Neural cell (in vitro differentiated cells): ENCODE results near the gene CCDC196. TPM values are rescaled to one million over a fixed set of nuclear protein-coding genes. Genes with fewer than 3 reads are reported as not detected.

ENCODE experiments used
- H2AFZ ChIP-seq: fragments of 200-600, 300-800 bp; sonication (generic), shearing (Covaris generic); 2 replicates; pipeline ENCODE4 v1.6.0; 2014; ENCODE audit warnings: low read depth, mild to moderate bottlenecking, antibody characterized with exemption, low read length, moderate library complexity
- H3F3A ChIP-seq: fragments of 200-600 bp; shearing (Covaris generic); 2 replicates; pipeline ENCODE4 v1.6.1; 2016; ENCODE audit warnings: mild to moderate bottlenecking, moderate library complexity, mixed read lengths, antibody characterized with exemption, low read length; ENCODE audit not compliant: insufficient read depth, poor library complexity, severe bottlenecking
- H3K27ac ChIP-seq: fragments of 200-600, 300-800 bp; sonication (generic), shearing (Covaris generic); 2 replicates; pipeline ENCODE4 v1.5.1; 2014; ENCODE audit warnings: mild to moderate bottlenecking, low read length, moderate library complexity
- H3K27me3 ChIP-seq: fragments of 300-800, 200-600 bp; sonication (generic), shearing (Covaris generic); 2 replicates; pipeline ENCODE4 v1.6.0; 2014; ENCODE audit warnings: mild to moderate bottlenecking, low read depth, low read length, moderate library complexity; ENCODE audit not compliant: insufficient read depth
- H3K36me3 ChIP-seq: fragments of 300-800, 200-600 bp; sonication (generic), shearing (Covaris generic); 2 replicates; pipeline ENCODE4 v1.5.1; 2014; ENCODE audit warnings: mild to moderate bottlenecking, antibody characterized with exemption, low read length, moderate library complexity; ENCODE audit not compliant: insufficient read depth
- H3K4me2 ChIP-seq: fragments of 300-800, 200-600 bp; sonication (generic), shearing (Covaris generic); 2 replicates; pipeline ENCODE4 v1.6.0; 2014; ENCODE audit warnings: mild to moderate bottlenecking, low read length
- H3K4me3 ChIP-seq: fragments of 300-800, 200-600 bp; sonication (generic), shearing (Covaris generic); 2 replicates; pipeline ENCODE4 v1.5.1; 2014; ENCODE audit warnings: mild to moderate bottlenecking, low read length, moderate library complexity
- H3K79me2 ChIP-seq: fragments of 200-600 bp; shearing (Covaris generic); replicated peaks from 2 replicates; pipeline ENCODE4 v1.6.0; 2014; ENCODE audit warnings: mild to moderate bottlenecking, low read length, moderate library complexity; ENCODE audit not compliant: insufficient read depth
- H3K9ac ChIP-seq: fragments of 300-800, 200-600 bp; sonication (generic), shearing (Covaris generic); 2 replicates; pipeline ENCODE4 v1.6.1; 2016; ENCODE audit warnings: mild to moderate bottlenecking, low read length, mixed read lengths
- H3K9me2 ChIP-seq: fragments of 200-600 bp; shearing (Covaris generic); 2 replicates; pipeline ENCODE4 v1.6.1; 2016; ENCODE audit warnings: mild to moderate bottlenecking, low read length, mixed read lengths; ENCODE audit not compliant: insufficient read depth
- H3K9me3 ChIP-seq: fragments of 200-600, 300-800 bp; sonication (generic), shearing (Covaris generic); 2 replicates; pipeline ENCODE4 v1.6.1; 2016; ENCODE audit warnings: mild to moderate bottlenecking, mixed run types, low read length, moderate library complexity, mixed read lengths
- H4K20me1 ChIP-seq: fragments of 200-600 bp; shearing (Covaris generic); 2 replicates; pipeline ENCODE4 v1.6.1; 2016; ENCODE audit warnings: mild to moderate bottlenecking, mixed run types; ENCODE audit not compliant: insufficient read depth
- CTCF ChIP-seq: fragments of 450-650 bp; IDR thresholded peaks from 2 replicates; pipeline ENCODE4 v1.5.1; 2014; ENCODE audit warnings: antibody characterized with exemption, mild to moderate bottlenecking, moderate library complexity; ENCODE audit not compliant: poor library complexity, severe bottlenecking
- EP300 ChIP-seq: fragments of 450-650 bp; conservative IDR thresholded peaks from 2 replicates; pipeline ENCODE4 v1.6.1; 2014; ENCODE audit warnings: antibody characterized with exemption, mild to moderate bottlenecking, moderate library complexity; ENCODE audit not compliant: poor library complexity, severe bottlenecking
- EZH2 ChIP-seq: fragments of 200-600, 300-800 bp; shearing (Covaris generic), sonication (generic); IDR thresholded peaks from 2 replicates; pipeline ENCODE4 v1.6.1; 2014; ENCODE audit warnings: antibody characterized with exemption, low read length, borderline replicate concordance, mild to moderate bottlenecking; ENCODE audit not compliant: insufficient read depth, poor library complexity, severe bottlenecking
- MXI1 ChIP-seq: fragments of 450-650 bp; conservative IDR thresholded peaks from 2 replicates; pipeline ENCODE4 v1.6.1; 2014; ENCODE audit warnings: antibody characterized with exemption, mild to moderate bottlenecking; ENCODE audit not compliant: poor library complexity, severe bottlenecking
- POLR2AphosphoS5 ChIP-seq: IDR thresholded peaks from 2 replicates; pipeline ENCODE4 v1.6.1; 2012
- RAD21 ChIP-seq: fragments of 450-650 bp; conservative IDR thresholded peaks from 2 replicates; pipeline ENCODE4 v1.6.1; 2014; ENCODE audit warnings: antibody characterized with exemption, mild to moderate bottlenecking, moderate library complexity
- REST ChIP-seq: IDR thresholded peaks from 2 replicates; pipeline ENCODE4 v1.6.1; 2012; ENCODE audit warnings: borderline replicate concordance
- SMC3 ChIP-seq: fragments of 450-650 bp; conservative IDR thresholded peaks from 2 replicates; pipeline ENCODE4 v1.6.1; 2014; ENCODE audit warnings: antibody characterized with exemption, mild to moderate bottlenecking, moderate library complexity; ENCODE audit not compliant: poor library complexity
- TAF1 ChIP-seq: IDR thresholded peaks from 2 replicates; pipeline ENCODE4 v1.6.1; 2012; ENCODE audit warnings: low read depth
- polyA plus RNA-seq: library from polyadenylated mRNA; depleted of rRNA; stranded (reverse); fragments of >200 nt; gene quantifications from 2 replicates; pipeline ENCODE4 v1.2.3, GENCODE V29; 2014

CCDC196 gene
- polyA plus RNA-seq, 1 donor from 2014 or later, result not detected

GRCh38 chr14:66483322-66483721 is 2.8 kb upstream of the CCDC196 start:
- H3K9me3 ChIP-seq, result no peaks in the 10 kb centered on the region
- H3K27ac ChIP-seq, result no peak overlapping the region
- TF ChIP-seq RAD21 (no peak), CTCF (no peak), EP300 (no peak), POLR2AphosphoS5 (no peak), EZH2 (no peak), SMC3 (no peak), REST (no peak), MXI1 (no peak), TAF1 (no peak)
- H3K4me2 ChIP-seq, result no peak overlapping the region
- H2AFZ ChIP-seq, result no peak overlapping the region
- no peaks in the 10 kb centered on the region for H3K27me3 ChIP-seq
- no peak overlapping the region for H3K9ac ChIP-seq
- H3K79me2 ChIP-seq, result no peaks in the 10 kb centered on the region
- no peaks in the 10 kb centered on the region for H3F3A ChIP-seq
- H3K36me3 ChIP-seq, result no peaks in the 10 kb centered on the region
- no peak overlapping the region for H3K4me3 ChIP-seq
- H4K20me1 ChIP-seq, result no peaks in the 10 kb centered on the region
- H3K9me2 ChIP-seq, result no peaks in the 10 kb centered on the region

GRCh38 chr14:66485029-66485428 is 1.1 kb upstream of the CCDC196 start:
- H2AFZ ChIP-seq, result no peak overlapping the region
- no peaks in the 10 kb centered on the region for H3K27me3 ChIP-seq
- H3K4me3 ChIP-seq, result no peak overlapping the region
- no peaks in the 10 kb centered on the region for H3F3A ChIP-seq
- no peaks in the 10 kb centered on the region for H4K20me1 ChIP-seq
- no peaks in the 10 kb centered on the region for H3K36me3 ChIP-seq
- no peak overlapping the region for H3K4me2 ChIP-seq
- no peaks in the 10 kb centered on the region for H3K9me2 ChIP-seq
- no peak for TF ChIP-seq REST
- no peak for TF ChIP-seq RAD21
- TF ChIP-seq SMC3, result no peak
- no peak for TF ChIP-seq EP300
- no peak for TF ChIP-seq CTCF
- TF ChIP-seq EZH2, result no peak
- no peak for TF ChIP-seq MXI1
- no peak for TF ChIP-seq TAF1
- TF ChIP-seq POLR2AphosphoS5, result no peak
- no peak overlapping the region for H3K27ac ChIP-seq
- H3K9ac ChIP-seq, result no peak overlapping the region
- H3K79me2 ChIP-seq, result no peaks in the 10 kb centered on the region
- no peaks in the 10 kb centered on the region for H3K9me3 ChIP-seq
